Muscle layer of duodenum (tissue), 2 donors: ENCODE data around the gene GNS.

Experiments used
- H3K27ac ChIP-seq: one replicate; pipeline ENCODE4 v1.7.0; 2013; ENCODE audit warnings: mild to moderate bottlenecking, low read length
- H3K27me3 ChIP-seq: one replicate; pipeline ENCODE4 v1.7.0; 2013; ENCODE audit warnings: low read depth, mild to moderate bottlenecking, control low read depth, low read length
- H3K36me3 ChIP-seq, 2 donors: one replicate each; pipeline ENCODE4 v1.7.0; 2013; ENCODE audit warnings: low read length in 2 of 2, control low read depth in 1 of 2, mild to moderate bottlenecking in 1 of 2; ENCODE audit not compliant: insufficient read depth in 2 of 2, control insufficient read depth in 1 of 2
- H3K4me1 ChIP-seq, 2 donors: one replicate each; pipeline ENCODE4 v1.7.0; 2013; ENCODE audit warnings: low read length in 2 of 2, mild to moderate bottlenecking in 2 of 2, control low read depth in 1 of 2, moderate library complexity in 1 of 2; ENCODE audit not compliant: insufficient read depth in 2 of 2, control insufficient read depth in 1 of 2
- H3K4me3 ChIP-seq, 2 donors: one replicate each; pipeline ENCODE4 v1.7.0; 2013; ENCODE audit warnings: low read length in 2 of 2, low read depth in 1 of 2, mild to moderate bottlenecking in 1 of 2
- H3K9me3 ChIP-seq, 2 donors: one replicate each; pipeline ENCODE4 v1.7.0; 2013; ENCODE audit warnings: low read length in 2 of 2, control low read depth in 1 of 2, mild to moderate bottlenecking in 1 of 2; ENCODE audit not compliant: control insufficient read depth in 1 of 2
- donor health status: healthy.

The GNS gene

GRCh38 chr12:64793610-64794009 is 34.4 kb upstream of the GNS start:
- Histone ChIP-seq H3K36me3 (no peaks in the 10 kb centered on the region), H3K9me3 (no peaks in the 10 kb centered on the region), H3K4me1 (no peaks in the 10 kb centered on the region), H3K27ac (no peak overlapping the region), H3K27me3 (no peaks in the 10 kb centered on the region), H3K4me3 (no peak overlapping the region)

- H3K9me3 ChIP-seq: no peaks in the 10 kb centered on the region
- H3K27ac ChIP-seq: no peak overlapping the region
- no peaks in the 10 kb centered on the region for H3K36me3 ChIP-seq
- no peaks in the 10 kb centered on the region for H3K4me1 ChIP-seq
- no peak overlapping the region for H3K4me3 ChIP-seq
- no peaks in the 10 kb centered on the region for H3K27me3 ChIP-seq
Observed at GRCh38 chr12:64792128-64792527, 32.9 kb upstream of the GNS start.

GRCh38 chr12:64791036-64791435 is 31.8 kb upstream of the GNS start:
- Histone ChIP-seq H3K9me3 (no peaks in the 10 kb centered on the region), H3K27me3 (no peaks in the 10 kb centered on the region), H3K4me1 (no peaks in the 10 kb centered on the region), H3K36me3 (no peaks in the 10 kb centered on the region), H3K4me3 (no peak overlapping the region), H3K27ac (no peak overlapping the region)

GRCh38 chr12:64790166-64790565 is 31.0 kb upstream of the GNS start:
- H3K4me3 ChIP-seq: no peak overlapping the region
- H3K27ac ChIP-seq: no peak overlapping the region
- no peaks in the 10 kb centered on the region for H3K4me1 ChIP-seq
- no peaks in the 10 kb centered on the region for H3K27me3 ChIP-seq
- H3K36me3 ChIP-seq: no peaks in the 10 kb centered on the region
- H3K9me3 ChIP-seq: no peaks in the 10 kb centered on the region

GRCh38 chr12:64785838-64786237 is 26.6 kb upstream of the GNS start:
- Histone ChIP-seq H3K4me1 (peaks cover 9% of the 10 kb centered on the region in 2 donors), H3K27me3 (peaks cover 8% of the 10 kb centered on the region), H3K27ac (no peak overlapping the region), H3K9me3 (no peaks in the 10 kb centered on the region), H3K4me3 (no peak overlapping the region), H3K36me3 (no peaks in the 10 kb centered on the region)

GRCh38 chr12:64782191-64782876 is 23.1 kb upstream of the GNS start:
- Histone ChIP-seq H3K27ac (no peak overlapping the region), H3K4me1 (peaks cover 9 to 15% of the 10 kb centered on the region in 2 donors), H3K9me3 (no peaks in the 10 kb centered on the region), H3K4me3 (peak overlapping the region; percentile 66 to 71), H3K27me3 (peaks cover 8% of the 10 kb centered on the region), H3K36me3 (no peaks in the 10 kb centered on the region)

- Histone ChIP-seq H3K36me3 (no peaks in the 10 kb centered on the region), H3K4me3 (peak overlapping the region; percentile 66 to 71), H3K4me1 (peaks cover 9 to 15% of the 10 kb centered on the region in 2 donors), H3K27me3 (peaks cover 8% of the 10 kb centered on the region), H3K27ac (peak overlapping the region; percentile 71), H3K9me3 (no peaks in the 10 kb centered on the region)
Observed at GRCh38 chr12:64781280-64782190, 22.3 kb upstream of the GNS start.

- Histone ChIP-seq H3K9me3 (peaks cover 0 to 2% of the 10 kb centered on the region in 2 donors), H3K27me3 (peaks cover 8% of the 10 kb centered on the region), H3K36me3 (no peaks in the 10 kb centered on the region), H3K27ac (no peak overlapping the region), H3K4me3 (peak overlapping the region; percentile 66 to 71), H3K4me1 (peaks cover 9 to 15% of the 10 kb centered on the region in 2 donors)
Observed at GRCh38 chr12:64780531-64781279, 21.5 kb upstream of the GNS start.

GRCh38 chr12:64780132-64780530 is 20.9 kb upstream of the GNS start:
- Histone ChIP-seq H3K4me3 (peak overlapping the region; percentile 66 to 71), H3K27ac (no peak overlapping the region), H3K27me3 (peaks cover 8% of the 10 kb centered on the region), H3K4me1 (peaks cover 9 to 15% of the 10 kb centered on the region in 2 donors), H3K36me3 (no peaks in the 10 kb centered on the region), H3K9me3 (peaks cover 0 to 7% of the 10 kb centered on the region in 2 donors)

GRCh38 chr12:64779354-64779974 is 20.3 kb upstream of the GNS start:
- Histone ChIP-seq H3K4me1 (peaks cover 9 to 15% of the 10 kb centered on the region in 2 donors), H3K9me3 (peaks cover 0 to 9% of the 10 kb centered on the region in 2 donors), H3K27me3 (peaks cover 8% of the 10 kb centered on the region), H3K4me3 (no peak overlapping the region), H3K27ac (no peak overlapping the region), H3K36me3 (no peaks in the 10 kb centered on the region)
